ENCODE results near the gene SLC66A2.

- TF ChIP-seq ELK1 (IDR thresholded peaks at IDR 0.05; ENCODE audit: low read depth, low read length) (no peak), SMAD1 (IDR thresholded peaks at IDR 0.05; ENCODE audit: low read depth, partially characterized antibody) (no peak), JUNB (IDR thresholded peaks at IDR 0.05) (no peak), SP1 (IDR thresholded peaks at IDR 0.05; ENCODE audit: low read depth, low read length) (no peak), YY1 (IDR thresholded peaks at IDR 0.05; ENCODE audit: low read depth, low read length) (no peak), POLR2A (IDR thresholded peaks at IDR 0.05; ENCODE audit: low read depth, low read length) (no peak), REST (IDR thresholded peaks at IDR 0.05; ENCODE audit: low read depth, low read length) (no peak), ATF3 (IDR thresholded peaks at IDR 0.05; ENCODE audit: borderline replicate concordance, extremely low read depth, low read depth, low read length) (no peak), EED (IDR thresholded peaks at IDR 0.05; ENCODE audit: low read depth) (no peak), SIN3A (IDR thresholded peaks at IDR 0.05; ENCODE audit: low read depth, low read length) (no peak), CBX3 (IDR thresholded peaks at IDR 0.05; ENCODE audit: borderline replicate concordance, low read depth) (no peak)
- TF ChIP-seq, protein P1, sequence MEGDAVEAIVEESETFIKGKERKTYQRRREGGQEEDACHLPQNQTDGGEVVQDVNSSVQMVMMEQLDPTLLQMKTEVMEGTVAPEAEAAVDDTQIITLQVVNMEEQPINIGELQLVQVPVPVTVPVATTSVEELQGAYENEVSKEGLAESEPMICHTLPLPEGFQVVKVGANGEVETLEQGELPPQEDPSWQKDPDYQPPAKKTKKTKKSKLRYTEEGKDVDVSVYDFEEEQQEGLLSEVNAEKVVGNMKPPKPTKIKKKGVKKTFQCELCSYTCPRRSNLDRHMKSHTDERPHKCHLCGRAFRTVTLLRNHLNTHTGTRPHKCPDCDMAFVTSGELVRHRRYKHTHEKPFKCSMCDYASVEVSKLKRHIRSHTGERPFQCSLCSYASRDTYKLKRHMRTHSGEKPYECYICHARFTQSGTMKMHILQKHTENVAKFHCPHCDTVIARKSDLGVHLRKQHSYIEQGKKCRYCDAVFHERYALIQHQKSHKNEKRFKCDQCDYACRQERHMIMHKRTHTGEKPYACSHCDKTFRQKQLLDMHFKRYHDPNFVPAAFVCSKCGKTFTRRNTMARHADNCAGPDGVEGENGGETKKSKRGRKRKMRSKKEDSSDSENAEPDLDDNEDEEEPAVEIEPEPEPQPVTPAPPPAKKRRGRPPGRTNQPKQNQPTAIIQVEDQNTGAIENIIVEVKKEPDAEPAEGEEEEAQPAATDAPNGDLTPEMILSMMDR (IDR thresholded peaks at IDR 0.05 in 2 of 3, conservative IDR thresholded peaks at IDR 0.05 in 1 of 3; ENCODE audit: control insufficient read depth in 2 of 3, extremely low read depth in 1 of 3, insufficient read depth in 1 of 3, low read depth in 3 of 3, low read length in 3 of 3) = no peak
- TF ChIP-seq, protein P2, sequence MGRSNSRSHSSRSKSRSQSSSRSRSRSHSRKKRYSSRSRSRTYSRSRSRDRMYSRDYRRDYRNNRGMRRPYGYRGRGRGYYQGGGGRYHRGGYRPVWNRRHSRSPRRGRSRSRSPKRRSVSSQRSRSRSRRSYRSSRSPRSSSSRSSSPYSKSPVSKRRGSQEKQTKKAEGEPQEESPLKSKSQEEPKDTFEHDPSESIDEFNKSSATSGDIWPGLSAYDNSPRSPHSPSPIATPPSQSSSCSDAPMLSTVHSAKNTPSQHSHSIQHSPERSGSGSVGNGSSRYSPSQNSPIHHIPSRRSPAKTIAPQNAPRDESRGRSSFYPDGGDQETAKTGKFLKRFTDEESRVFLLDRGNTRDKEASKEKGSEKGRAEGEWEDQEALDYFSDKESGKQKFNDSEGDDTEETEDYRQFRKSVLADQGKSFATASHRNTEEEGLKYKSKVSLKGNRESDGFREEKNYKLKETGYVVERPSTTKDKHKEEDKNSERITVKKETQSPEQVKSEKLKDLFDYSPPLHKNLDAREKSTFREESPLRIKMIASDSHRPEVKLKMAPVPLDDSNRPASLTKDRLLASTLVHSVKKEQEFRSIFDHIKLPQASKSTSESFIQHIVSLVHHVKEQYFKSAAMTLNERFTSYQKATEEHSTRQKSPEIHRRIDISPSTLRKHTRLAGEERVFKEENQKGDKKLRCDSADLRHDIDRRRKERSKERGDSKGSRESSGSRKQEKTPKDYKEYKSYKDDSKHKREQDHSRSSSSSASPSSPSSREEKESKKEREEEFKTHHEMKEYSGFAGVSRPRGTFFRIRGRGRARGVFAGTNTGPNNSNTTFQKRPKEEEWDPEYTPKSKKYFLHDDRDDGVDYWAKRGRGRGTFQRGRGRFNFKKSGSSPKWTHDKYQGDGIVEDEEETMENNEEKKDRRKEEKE (IDR thresholded peaks at IDR 0.05) = no peak
Observed at GRCh38 chr18:79905389-79905911, 46.0 kb downstream of the SLC66A2 start.

Measured in GM12878 (cell line).